GM12891 (cell line): ENCODE results near the gene ZBTB48.

Source experiments
- POLR2A ChIP-seq: IDR thresholded peaks from 2 replicates; pipeline ENCODE4 v1.6.1; 2011; ENCODE audit warnings: low read depth, low read length, control low read depth
- POLR2AphosphoS5 ChIP-seq: IDR thresholded peaks from 2 replicates; pipeline ENCODE4 v1.6.1; 2011; ENCODE audit warnings: low read depth, low read length, control low read depth

DNA sequence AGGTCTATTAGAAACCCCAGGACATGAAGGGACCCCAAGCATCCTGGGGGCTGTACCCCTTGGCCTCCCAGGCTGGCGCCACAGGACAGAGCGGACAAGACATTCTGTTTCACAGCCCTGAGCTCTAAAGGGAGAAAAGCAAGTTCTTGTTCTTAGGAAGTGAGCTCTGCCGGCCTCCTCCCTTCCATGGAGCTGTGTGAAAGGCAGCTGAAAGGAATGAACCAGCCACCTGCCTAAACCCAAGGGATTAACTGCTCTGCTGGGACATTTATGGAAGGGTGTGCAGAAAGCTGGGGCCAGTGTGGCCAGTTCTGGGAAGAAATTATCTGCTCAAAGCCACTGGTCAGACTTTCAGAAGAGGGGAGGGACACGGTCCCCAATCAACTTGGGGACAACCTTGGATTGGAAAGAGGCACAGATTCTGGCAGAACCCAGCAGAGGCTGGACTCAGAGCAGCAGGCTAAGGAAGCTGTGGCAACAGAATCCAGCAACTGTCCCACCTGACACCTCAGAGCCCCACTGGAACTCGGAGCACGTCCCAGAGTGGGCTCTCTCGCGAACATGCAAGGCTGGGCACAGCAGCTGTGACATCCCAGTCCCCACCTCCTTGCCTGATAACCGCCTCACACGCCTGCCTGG, 20.7 kb downstream of the ZBTB48 start:
- no peak for TF ChIP-seq POLR2AphosphoS5
- TF ChIP-seq POLR2A, result no peak
